ENCODE measurements around the gene GRIN1.

The GRIN1 gene

DNA sequence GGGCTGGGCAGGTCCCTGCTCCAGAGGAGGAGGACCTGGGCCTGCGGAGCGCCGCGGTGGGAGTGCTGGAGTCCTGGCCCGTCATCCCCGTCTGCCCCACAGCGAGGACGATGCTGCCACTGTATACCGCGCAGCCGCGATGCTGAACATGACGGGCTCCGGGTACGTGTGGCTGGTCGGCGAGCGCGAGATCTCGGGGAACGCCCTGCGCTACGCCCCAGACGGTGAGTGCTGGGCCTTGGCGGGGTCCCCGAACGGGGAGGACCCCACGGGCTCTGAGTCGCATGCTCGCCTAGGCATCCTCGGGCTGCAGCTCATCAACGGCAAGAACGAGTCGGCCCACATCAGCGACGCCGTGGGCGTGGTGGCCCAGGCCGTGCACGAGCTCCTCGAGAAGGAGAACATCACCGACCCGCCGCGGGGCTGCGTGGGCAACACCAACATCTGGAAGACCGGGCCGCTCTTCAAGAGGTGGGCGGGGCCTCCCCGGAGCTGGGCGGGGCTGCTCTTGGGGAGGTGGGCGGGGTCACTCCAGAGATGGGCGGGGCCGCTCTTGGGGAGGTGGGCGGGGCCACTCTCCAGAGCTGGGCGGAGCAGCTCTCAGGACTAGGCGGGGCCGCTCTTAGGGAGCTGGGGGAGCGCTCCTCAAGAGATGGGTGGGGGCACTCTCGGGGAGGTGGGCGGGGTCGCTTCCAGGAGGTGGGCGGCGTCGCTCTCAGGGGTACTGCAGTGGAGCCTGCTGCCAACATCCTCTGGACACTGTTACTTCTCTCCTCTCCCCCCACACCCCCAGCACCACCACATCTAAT, 17.8 kb downstream of the GRIN1 start:
- Histone ChIP-seq H3K4me1 (ENCODE audit: insufficient read depth, low read length, severe bottlenecking) (peaks cover 7% of the 10 kb centered on the region), H3K9ac (ENCODE audit: low read length) (no peak overlapping the region), H3F3A (ENCODE audit: insufficient read depth, low read length) (no peaks in the 10 kb centered on the region), H4K20me1 (ENCODE audit: insufficient read depth, low read length) (no peaks in the 10 kb centered on the region), H3K9me3 (ENCODE audit: low read length) (no peaks in the 10 kb centered on the region), H3K27ac (ENCODE audit: low read depth, low read length, poor library complexity, severe bottlenecking) (no peak overlapping the region), H3K27me3 (ENCODE audit: insufficient read depth, low read length) (peaks cover 23% of the 10 kb centered on the region), H3K79me2 (ENCODE audit: insufficient read depth, low read length) (no peaks in the 10 kb centered on the region), H3K4me3 (ENCODE audit: low read depth, low read length, poor library complexity, severe bottlenecking) (peak overlapping the region; percentile 50), H3K4me2 (ENCODE audit: low read length) (peak overlapping the region; percentile 61; the same call in 1 of the 2 replicates), H3K36me3 (ENCODE audit: insufficient read depth, low read length) (no peaks in the 10 kb centered on the region), H2AFZ (ENCODE audit: low read length) (no peak overlapping the region), H3K9me2 (ENCODE audit: low read depth, low read length) (no peaks in the 10 kb centered on the region)
- TF ChIP-seq EZH2 (IDR thresholded peaks at IDR 0.05; ENCODE audit: borderline replicate concordance, low read length) = no peak
- TF ChIP-seq, protein P1, sequence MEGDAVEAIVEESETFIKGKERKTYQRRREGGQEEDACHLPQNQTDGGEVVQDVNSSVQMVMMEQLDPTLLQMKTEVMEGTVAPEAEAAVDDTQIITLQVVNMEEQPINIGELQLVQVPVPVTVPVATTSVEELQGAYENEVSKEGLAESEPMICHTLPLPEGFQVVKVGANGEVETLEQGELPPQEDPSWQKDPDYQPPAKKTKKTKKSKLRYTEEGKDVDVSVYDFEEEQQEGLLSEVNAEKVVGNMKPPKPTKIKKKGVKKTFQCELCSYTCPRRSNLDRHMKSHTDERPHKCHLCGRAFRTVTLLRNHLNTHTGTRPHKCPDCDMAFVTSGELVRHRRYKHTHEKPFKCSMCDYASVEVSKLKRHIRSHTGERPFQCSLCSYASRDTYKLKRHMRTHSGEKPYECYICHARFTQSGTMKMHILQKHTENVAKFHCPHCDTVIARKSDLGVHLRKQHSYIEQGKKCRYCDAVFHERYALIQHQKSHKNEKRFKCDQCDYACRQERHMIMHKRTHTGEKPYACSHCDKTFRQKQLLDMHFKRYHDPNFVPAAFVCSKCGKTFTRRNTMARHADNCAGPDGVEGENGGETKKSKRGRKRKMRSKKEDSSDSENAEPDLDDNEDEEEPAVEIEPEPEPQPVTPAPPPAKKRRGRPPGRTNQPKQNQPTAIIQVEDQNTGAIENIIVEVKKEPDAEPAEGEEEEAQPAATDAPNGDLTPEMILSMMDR (IDR thresholded peaks at IDR 0.05; ENCODE audit: low read length) = no peak

DNA sequence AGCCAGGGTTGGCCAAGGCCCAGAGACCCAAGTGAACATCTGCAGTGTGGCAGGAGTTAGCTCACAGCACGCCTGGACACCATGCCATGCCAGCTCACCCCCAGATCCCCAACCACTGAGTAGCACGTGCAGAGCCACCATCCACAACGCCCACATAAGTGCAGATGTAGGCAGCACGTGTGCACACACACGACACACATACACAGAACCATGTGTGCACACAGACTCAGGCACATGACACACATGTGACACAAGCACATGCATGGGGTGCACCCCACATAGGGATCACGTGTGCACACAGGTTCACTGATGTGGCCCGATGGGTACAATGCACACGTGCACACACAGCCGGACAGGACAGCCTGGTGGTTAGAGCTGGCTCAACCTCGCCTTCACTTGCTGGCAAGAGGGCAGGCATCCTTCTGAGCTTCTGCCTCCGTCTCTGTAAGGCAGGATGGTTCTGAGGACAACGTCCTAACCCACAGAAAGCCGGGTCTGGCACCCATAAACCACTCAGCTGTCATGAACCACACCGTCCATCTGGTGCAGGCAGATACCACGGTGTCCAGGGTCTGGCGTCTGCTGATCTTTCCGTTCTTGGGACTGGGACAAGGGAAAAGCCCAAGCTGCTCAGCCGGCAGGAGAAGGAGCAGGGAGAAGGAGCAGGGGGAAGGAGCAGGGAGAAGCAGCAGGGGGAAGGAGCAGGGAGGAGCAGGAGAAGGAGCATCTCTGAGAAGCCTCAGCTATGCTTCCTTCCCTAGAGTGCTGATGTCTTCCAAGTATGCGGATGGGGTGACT, 18.9 kb downstream of the GRIN1 start:
- no peak overlapping the region for H3K4me3 ChIP-seq (ENCODE audit: low read depth, low read length, poor library complexity, severe bottlenecking)
- H3K27me3 ChIP-seq (ENCODE audit: insufficient read depth, low read length) = peaks cover 23% of the 10 kb centered on the region
- no peaks in the 10 kb centered on the region for H3K79me2 ChIP-seq (ENCODE audit: insufficient read depth, low read length)
- H3K9ac ChIP-seq (ENCODE audit: low read length) = no peak overlapping the region
- H3K9me2 ChIP-seq (ENCODE audit: low read depth, low read length) = no peaks in the 10 kb centered on the region
- H3K36me3 ChIP-seq (ENCODE audit: insufficient read depth, low read length) = no peaks in the 10 kb centered on the region
- no peak overlapping the region for H3K27ac ChIP-seq (ENCODE audit: low read depth, low read length, poor library complexity, severe bottlenecking)
- H3K9me3 ChIP-seq (ENCODE audit: low read length) = no peaks in the 10 kb centered on the region
- peaks cover 7% of the 10 kb centered on the region for H3K4me1 ChIP-seq (ENCODE audit: insufficient read depth, low read length, severe bottlenecking)
- H2AFZ ChIP-seq (ENCODE audit: low read length) = no peak overlapping the region
- H3F3A ChIP-seq (ENCODE audit: insufficient read depth, low read length) = no peaks in the 10 kb centered on the region
- no peak overlapping the region for H3K4me2 ChIP-seq (ENCODE audit: low read length)
- H4K20me1 ChIP-seq (ENCODE audit: insufficient read depth, low read length) = no peaks in the 10 kb centered on the region
- TF ChIP-seq, protein P1 (IDR thresholded peaks at IDR 0.05; ENCODE audit: low read length) = no peak
- TF ChIP-seq EZH2 (IDR thresholded peaks at IDR 0.05; ENCODE audit: borderline replicate concordance, low read length) = no peak

DNA sequence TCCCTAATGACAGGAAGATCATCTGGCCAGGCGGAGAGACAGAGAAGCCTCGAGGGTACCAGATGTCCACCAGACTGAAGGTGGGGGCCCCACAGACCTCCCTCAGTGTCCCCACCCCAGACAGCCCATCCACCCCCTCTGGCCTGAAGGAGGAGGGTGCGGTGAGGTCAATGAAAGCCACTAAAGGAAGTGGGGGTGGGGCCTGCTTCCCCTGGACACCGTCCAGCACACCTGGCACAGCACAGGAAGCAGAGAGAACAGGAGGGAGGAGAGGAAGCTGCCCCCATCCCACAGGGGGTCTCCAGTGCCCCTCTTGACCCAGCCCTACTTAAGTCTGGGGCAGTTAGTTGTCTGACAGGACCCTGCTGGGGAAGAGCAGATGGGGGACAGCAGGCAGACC, 19.7 kb downstream of the GRIN1 start:
- H3K4me3 ChIP-seq (ENCODE audit: low read depth, low read length, poor library complexity, severe bottlenecking) = no peak overlapping the region
- TF ChIP-seq, protein P1 (IDR thresholded peaks at IDR 0.05; ENCODE audit: low read length) = no peak
- no peak for TF ChIP-seq EZH2 (IDR thresholded peaks at IDR 0.05; ENCODE audit: borderline replicate concordance, low read length)
- H3K9me2 ChIP-seq (ENCODE audit: low read depth, low read length) = no peaks in the 10 kb centered on the region
- H3K4me2 ChIP-seq (ENCODE audit: low read length) = no peak overlapping the region
- no peaks in the 10 kb centered on the region for H3F3A ChIP-seq (ENCODE audit: insufficient read depth, low read length)
- no peaks in the 10 kb centered on the region for H4K20me1 ChIP-seq (ENCODE audit: insufficient read depth, low read length)
- peaks cover 23% of the 10 kb centered on the region for H3K27me3 ChIP-seq (ENCODE audit: insufficient read depth, low read length)
- H3K79me2 ChIP-seq (ENCODE audit: insufficient read depth, low read length) = no peaks in the 10 kb centered on the region
- no peaks in the 10 kb centered on the region for H3K9me3 ChIP-seq (ENCODE audit: low read length)
- no peaks in the 10 kb centered on the region for H3K36me3 ChIP-seq (ENCODE audit: insufficient read depth, low read length)
- no peak overlapping the region for H3K27ac ChIP-seq (ENCODE audit: low read depth, low read length, poor library complexity, severe bottlenecking)
- no peak overlapping the region for H3K9ac ChIP-seq (ENCODE audit: low read length)
- peaks cover 7% of the 10 kb centered on the region for H3K4me1 ChIP-seq (ENCODE audit: insufficient read depth, low read length, severe bottlenecking)
- no peak overlapping the region for H2AFZ ChIP-seq (ENCODE audit: low read length)

Data from OCI-LY1 (cell line).